K562 (cell line): ENCODE data around the gene MARK3. TPM values are rescaled to one million over a fixed set of nuclear protein-coding genes. Genes with fewer than 3 reads are reported as not detected.
A peak's percentile ranks its signal among the peaks of the same experiment; 100 is the strongest.

Experiments used
- BACH1 ChIP-seq: fragments of 200-800 bp; sonication (Bioruptor generic); IDR thresholded peaks from 2 replicates; pipeline ENCODE4 v1.6.1; 2016; ENCODE audit warnings: missing genetic modification characterization, missing compliant biosample characterization
- CCAR2 ChIP-seq: fragments of 200-400 bp; formaldehyde crosslinking; IDR thresholded peaks from 2 replicates; pipeline ENCODE4 v1.6.1; 2017; ENCODE audit warnings: mild to moderate bottlenecking, low read depth, low read length
- CREB3L1 ChIP-seq: fragments of 450-650 bp; IDR thresholded peaks from 2 replicates; pipeline ENCODE4 v1.6.1; 2014; ENCODE audit warnings: low read depth, mild to moderate bottlenecking, moderate library complexity, borderline replicate concordance
- CTBP1 ChIP-seq: fragments of 450-650 bp; IDR thresholded peaks from 2 replicates; pipeline ENCODE4 v1.6.1; 2016; ENCODE audit warnings: borderline replicate concordance
- EP400 ChIP-seq: fragments of 450-650 bp; IDR thresholded peaks from 2 replicates; pipeline ENCODE4 v1.6.1; 2017; ENCODE audit warnings: antibody characterized with exemption, mild to moderate bottlenecking, moderate library complexity
- EWSR1 ChIP-seq: fragments of 450-650 bp; IDR thresholded peaks from 2 replicates; pipeline ENCODE4 v1.6.1; 2018; ENCODE audit warnings: borderline replicate concordance, mild to moderate bottlenecking, low read depth, moderate library complexity; ENCODE audit not compliant: partially characterized antibody
- HIVEP1 ChIP-seq: fragments of 250-450 bp; sonication (Bioruptor Pico); IDR thresholded peaks from 2 replicates; pipeline ENCODE4 v1.4.0; 2020; ENCODE audit warnings: mild to moderate bottlenecking
- ILF3 ChIP-seq: fragments of 450-650 bp; IDR thresholded peaks from 2 replicates; pipeline ENCODE4 v1.6.1; 2018; ENCODE audit warnings: antibody characterized with exemption, mild to moderate bottlenecking, moderate library complexity, borderline replicate concordance
- JUND ChIP-seq, 2 experiments: IDR thresholded peaks; 2 replicates in 1 of 2; 3 replicates in 1 of 2; pipeline ENCODE4 v1.6.1; 2011; ENCODE audit warnings: borderline replicate concordance in 2 of 2, low read depth in 2 of 2, low read length in 2 of 2, improper control_type of control experiment in 1 of 2, missing biosample characterization in 1 of 2, missing genetic modification characterization in 1 of 2, missing genetic modification reagents in 1 of 2
- LEF1 ChIP-seq: fragments of 450-650 bp; IDR thresholded peaks from 2 replicates; pipeline ENCODE4 v1.6.1; 2016; ENCODE audit warnings: mild to moderate bottlenecking
- NELFE ChIP-seq: IDR thresholded peaks from 2 replicates; pipeline ENCODE4 v1.6.1; 2011; ENCODE audit warnings: mild to moderate bottlenecking; ENCODE audit not compliant: insufficient read depth, insufficient read length
- NR1H2 ChIP-seq: sonication (generic); formaldehyde crosslinking; IDR thresholded peaks from 2 replicates; pipeline ENCODE4 v1.4.0; 2020; ENCODE audit warnings: mild to moderate bottlenecking, missing genetic modification reagents
- PHB ChIP-seq: fragments of 250-450 bp; sonication (Bioruptor Pico); IDR thresholded peaks from 2 replicates; pipeline ENCODE4 v1.5.0; 2021
- PPARD ChIP-seq: fragments of 250-450 bp; sonication (Bioruptor Pico); IDR thresholded peaks from 2 replicates; pipeline ENCODE4 v1.8.0; 2022; ENCODE audit warnings: inconsistent platforms, mild to moderate bottlenecking, moderate library complexity
- PRMT5 ChIP-seq: sonication (generic); formaldehyde crosslinking; IDR thresholded peaks from 2 replicates; pipeline ENCODE4 v1.5.0; 2020; ENCODE audit warnings: missing genetic modification reagents
- RFX5 ChIP-seq: IDR thresholded peaks from 2 replicates; pipeline ENCODE4 v1.6.1; 2011; ENCODE audit warnings: low read depth, mild to moderate bottlenecking, improper control_type of control experiment, low read length
- RNF219 ChIP-seq: fragments of 250-450 bp; sonication (Bioruptor Pico); IDR thresholded peaks from 2 replicates; pipeline ENCODE4 v1.5.0; 2022; ENCODE audit warnings: mild to moderate bottlenecking
- SREBF1 ChIP-seq: fragments of 150-350 bp; IDR thresholded peaks from 2 replicates; pipeline ENCODE4 v1.6.1; 2014; ENCODE audit warnings: antibody characterized with exemption, low read depth, low read length, borderline replicate concordance
- SREBF2 ChIP-seq: sonication (generic); formaldehyde crosslinking; IDR thresholded peaks from 2 replicates; pipeline ENCODE4 v1.4.0; 2020; ENCODE audit warnings: mild to moderate bottlenecking, missing genetic modification reagents
- TFE3 ChIP-seq: fragments of 450-650 bp; formaldehyde crosslinking; IDR thresholded peaks from 2 replicates; pipeline ENCODE4 v1.4.0; 2020; ENCODE audit warnings: mild to moderate bottlenecking, mixed read lengths
- THRA ChIP-seq: fragments of 450-650 bp; IDR thresholded peaks from 2 replicates; pipeline ENCODE4 v1.6.1; 2017; ENCODE audit warnings: mild to moderate bottlenecking, moderate library complexity
- ZBTB17 ChIP-seq: fragments of 450-650 bp; formaldehyde crosslinking; IDR thresholded peaks from 2 replicates; pipeline ENCODE4 v1.4.0; 2020; ENCODE audit warnings: mild to moderate bottlenecking
- ZNF133 ChIP-seq: fragments of 250-450 bp; sonication (Bioruptor Pico); IDR thresholded peaks from 2 replicates; pipeline ENCODE4 v1.4.0; 2020; ENCODE audit warnings: mild to moderate bottlenecking
- ZNF197 ChIP-seq: fragments of 200-800 bp; sonication (Bioruptor generic); IDR thresholded peaks from 2 replicates; pipeline ENCODE4 v1.6.1; 2016; ENCODE audit warnings: low read depth, missing genetic modification characterization, missing compliant biosample characterization
- polyA plus RNA-seq, 8 experiments: library from polyadenylated mRNA; depleted of rRNA in 4 of 8; stranded (reverse) in 5 of 8; unstranded in 3 of 8; fragments of >200 nt; fragmentation: Nextera tagmentation in 2 of 8; fragmentation: Illumina TruSeq in 1 of 8; extraction: Ambion mirVana in 2 of 8; extraction: Trizol in 1 of 8; gene quantifications; 2 replicates each; pipeline versions ENCODE4 v1.2.1 to v1.2.3, GENCODE V29; 2011 to 2014; ENCODE audit warnings: inconsistent platforms in 1 of 8, missing spikeins in 1 of 8
- total RNA-seq, 7 experiments: library from RNA; depleted of rRNA in 6 of 7; stranded (reverse); fragments of >200 nt in 6 of 7; fragmentation: Illumina TruSeq in 2 of 7; extraction: Trizol in 2 of 7; gene quantifications; 2 replicates each; pipeline versions ENCODE4 v1.2.1 to v1.2.3, GENCODE V29; 2011 to 2021; ENCODE audit warnings: low replicate concordance in 1 of 7

The MARK3 gene
- total and polyA plus RNA-seq, 9 of the 15 experiments (the other 6 are each of a cell fraction or from before 2014, with no cell fraction given), result 10.1 to 68.7 (median 56.3) TPM

- TF ChIP-seq EWSR1 (no peak), EP400 (peak; percentile 64), HIVEP1 (CRISPR knock-in tag) (no peak), NR1H2 (CRISPR knock-in tag) (no peak), LEF1 (peak; percentile 77), JUND (IDR thresholded peaks at IDR 0.05; ENCODE audit: borderline replicate concordance, low read depth, low read length) (peak; percentile 71), JUND (tag; IDR thresholded peaks at IDR 0.05; ENCODE audit: borderline replicate concordance, low read depth, low read length) (peak; percentile 39; the same call in 1 of the 3 replicates), SREBF2 (CRISPR knock-in tag) (no peak), CCAR2 (no peak), NELFE (no peak), PRMT5 (CRISPR knock-in tag) (no peak), ZBTB17 (CRISPR knock-in tag) (no peak), PPARD (no peak), ZNF133 (CRISPR knock-in tag) (no peak), SREBF1 (no peak), TFE3 (CRISPR knock-in tag) (peak; percentile 60), RNF219 (CRISPR knock-in tag) (no peak), RFX5 (no peak), CREB3L1 (no peak), ZNF197 (no peak), PHB (CRISPR knock-in tag) (no peak), THRA (no peak), ILF3 (no peak), BACH1 (tag) (no peak), CTBP1 (0 out of 2 replicates have a peak, but pooled peaks have one; percentile 20)
Measured at GRCh38 chr14:103418481-103418818, 33.2 kb downstream of the MARK3 start (continued).
